ENCODE measurements around the gene PTPRN2.

PTPRN2 gene

GRCh38 chr7:158031867-158032308 is 555.7 kb downstream of the PTPRN2 start:
- no peak for DNase-seq

- DNase-seq: no peak
Measured at GRCh38 chr7:158030566-158030965, 557.1 kb downstream of the PTPRN2 start.

DNA sequence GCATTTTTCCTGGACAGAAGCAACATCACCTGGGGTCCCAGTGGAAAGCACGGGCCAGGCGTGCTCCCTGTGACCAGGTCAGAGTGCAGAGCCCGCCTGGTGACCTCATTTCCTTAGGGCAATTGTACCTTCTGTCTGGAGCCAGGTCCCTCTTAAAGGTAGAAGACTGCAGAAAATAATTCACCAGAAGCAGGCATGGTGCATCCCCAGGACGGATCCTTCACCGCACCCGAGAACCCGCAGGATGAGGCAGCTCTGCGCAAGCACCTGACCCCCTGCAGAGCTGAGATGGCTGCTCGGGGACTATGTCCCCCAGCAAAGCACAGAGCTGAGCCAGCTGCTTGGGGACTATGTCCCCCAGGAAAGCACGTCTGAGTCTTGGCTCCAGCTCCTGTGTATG is 557.6 kb downstream of the PTPRN2 start:
- DNase-seq: no peak

DNA sequence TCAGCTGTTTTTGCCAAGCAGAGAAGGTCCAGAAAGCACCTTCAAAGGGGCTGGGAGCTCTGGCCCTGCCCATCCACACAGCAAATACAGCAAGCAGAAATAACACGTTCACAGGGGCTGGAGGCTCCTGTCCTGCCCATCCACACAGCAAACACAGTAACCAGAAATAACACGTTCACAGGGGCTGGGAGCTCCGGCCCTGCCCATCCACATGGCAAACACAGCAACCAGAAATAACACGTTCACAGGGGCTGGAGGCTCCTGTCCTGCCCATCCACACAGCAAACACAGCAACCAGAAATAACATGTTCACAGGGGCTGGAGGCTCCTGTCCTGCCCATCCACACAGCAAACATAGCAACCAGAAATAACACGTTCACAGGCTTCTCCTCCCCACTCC is 558.1 kb downstream of the PTPRN2 start:
- DNase-seq: no peak

DNA sequence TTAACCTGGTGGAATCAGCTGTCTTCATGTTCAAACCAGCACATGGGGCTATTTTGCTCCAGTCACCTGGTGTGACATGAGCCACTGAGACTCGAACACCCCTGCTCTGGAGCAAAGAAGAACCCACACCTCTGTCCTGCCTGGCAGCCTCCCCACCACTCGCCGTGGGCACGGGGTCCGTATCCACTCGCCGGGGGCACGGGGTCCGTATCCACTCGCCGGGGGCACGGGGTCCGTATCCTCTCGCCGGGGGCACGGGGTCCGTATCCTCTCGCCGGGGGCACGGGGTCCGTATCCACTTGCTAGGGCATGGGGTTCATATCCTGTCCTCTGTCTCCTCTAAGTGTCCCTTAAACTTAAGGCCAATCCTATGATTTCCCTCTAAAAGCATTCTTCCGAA is 558.7 kb downstream of the PTPRN2 start:
- no peak for DNase-seq

- no peak for DNase-seq
Measured at GRCh38 chr7:158028290-158028941, 559.2 kb downstream of the PTPRN2 start.

- DNase-seq: no peak
Measured at GRCh38 chr7:158027646-158028045, 560.0 kb downstream of the PTPRN2 start.

DNA sequence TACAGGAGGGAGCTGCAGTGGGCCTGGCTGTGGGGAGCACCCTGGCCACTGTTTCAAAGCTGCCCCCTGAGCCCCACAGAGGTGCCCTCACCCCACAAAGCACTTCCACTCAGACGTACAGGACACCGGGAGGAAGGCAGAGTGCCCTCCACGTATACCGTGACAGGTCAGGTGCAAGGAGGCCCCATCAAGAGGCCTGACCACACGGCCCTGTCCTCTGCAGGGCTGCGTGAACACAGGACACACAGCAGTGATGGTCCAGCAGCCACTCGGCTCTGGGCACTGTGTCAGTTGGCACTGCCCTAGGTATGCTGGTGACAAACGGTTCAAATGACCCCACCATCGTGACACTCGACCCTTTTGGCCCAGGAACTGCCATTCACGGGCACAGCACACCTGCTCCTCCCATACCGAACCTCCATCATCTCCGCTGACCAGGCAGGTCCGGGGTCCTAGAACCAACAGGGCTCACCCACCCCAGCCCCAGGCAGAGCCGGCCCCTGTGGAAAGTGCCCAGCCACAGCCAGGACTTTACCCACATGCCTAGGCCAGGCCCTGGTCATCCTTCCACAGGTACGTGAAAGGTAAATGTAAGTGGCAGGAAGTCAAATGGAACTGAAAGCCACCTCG is 560.9 kb downstream of the PTPRN2 start:
- no peak for DNase-seq

- DNase-seq: no peak
Measured at GRCh38 chr7:158025686-158026600, 561.7 kb downstream of the PTPRN2 start.

DNA sequence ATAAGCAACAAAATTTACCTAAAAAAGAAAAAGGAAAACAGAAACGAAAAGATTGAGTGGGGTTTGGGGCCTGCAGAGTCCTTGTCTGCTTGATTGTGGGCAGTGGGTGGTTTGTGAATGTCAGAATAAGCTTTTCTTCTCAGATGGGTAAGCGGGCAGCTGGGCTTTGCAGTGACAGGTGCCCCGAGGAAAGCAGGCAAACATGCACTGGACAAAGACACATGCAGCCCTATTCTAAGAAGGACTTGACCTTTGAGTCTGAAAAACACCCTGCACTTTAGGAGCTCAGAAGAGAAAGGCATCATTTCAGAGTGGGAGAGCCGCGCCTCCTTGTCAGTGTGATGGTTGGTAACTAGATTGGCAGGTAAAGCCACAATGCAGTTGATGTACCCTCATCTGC is 562.7 kb downstream of the PTPRN2 start:
- DNase-seq: no peak

GRCh38 chr7:158024351-158024715 is 563.3 kb downstream of the PTPRN2 start:
- no peak for DNase-seq

DNA sequence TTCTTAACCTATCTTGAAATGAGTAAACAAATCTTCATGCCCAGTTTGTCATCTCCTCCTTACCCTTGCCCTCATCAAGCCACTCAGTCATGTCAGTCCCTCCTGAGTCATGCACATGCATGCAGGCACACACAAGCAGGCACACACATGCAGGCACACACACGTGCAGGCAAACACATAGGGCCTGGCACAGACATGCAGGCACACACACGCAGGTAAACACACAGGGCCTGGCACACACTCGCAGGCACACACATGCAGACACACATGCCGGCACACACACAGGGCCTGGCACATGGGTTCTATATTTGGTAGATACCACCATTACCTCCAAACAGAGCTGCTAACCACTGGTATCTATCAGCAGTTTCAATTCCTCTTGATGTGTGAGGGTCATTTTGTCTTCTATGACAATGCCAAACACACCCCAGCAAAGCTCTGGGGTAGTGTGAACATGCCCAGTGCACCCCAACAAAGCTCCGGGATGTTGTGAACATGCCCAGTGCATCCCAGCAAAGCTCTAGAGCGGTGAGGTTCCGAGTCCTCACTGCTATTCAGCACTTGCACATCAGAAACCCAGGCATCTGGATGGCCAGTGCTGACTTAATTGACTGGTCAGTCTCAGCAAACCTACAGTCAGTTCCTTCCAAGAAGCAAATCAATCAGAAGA is 563.8 kb downstream of the PTPRN2 start:
- no peak for DNase-seq

DNA sequence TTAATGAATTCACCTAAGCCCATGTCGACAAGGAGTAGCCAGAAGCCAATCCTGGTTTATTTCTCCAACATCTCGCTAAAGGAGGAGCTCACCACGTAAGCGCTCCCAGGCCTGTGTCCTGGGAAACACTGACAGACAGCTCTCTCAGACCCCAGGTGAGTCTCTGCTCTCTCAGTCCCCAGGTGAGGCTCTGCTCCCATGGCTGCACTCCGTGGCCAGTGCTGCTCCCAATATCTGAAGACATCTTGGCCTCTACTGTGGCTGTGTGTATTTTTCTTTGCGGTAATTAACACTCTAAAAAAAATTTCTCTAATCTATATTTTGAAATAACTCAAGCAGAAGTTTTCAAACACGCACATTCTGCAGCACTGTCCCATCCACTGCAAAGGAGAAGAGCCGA is 564.5 kb downstream of the PTPRN2 start:
- DNase-seq: no peak

GRCh38 chr7:158022601-158023000 is 565.0 kb downstream of the PTPRN2 start:
- no peak for DNase-seq

DNA sequence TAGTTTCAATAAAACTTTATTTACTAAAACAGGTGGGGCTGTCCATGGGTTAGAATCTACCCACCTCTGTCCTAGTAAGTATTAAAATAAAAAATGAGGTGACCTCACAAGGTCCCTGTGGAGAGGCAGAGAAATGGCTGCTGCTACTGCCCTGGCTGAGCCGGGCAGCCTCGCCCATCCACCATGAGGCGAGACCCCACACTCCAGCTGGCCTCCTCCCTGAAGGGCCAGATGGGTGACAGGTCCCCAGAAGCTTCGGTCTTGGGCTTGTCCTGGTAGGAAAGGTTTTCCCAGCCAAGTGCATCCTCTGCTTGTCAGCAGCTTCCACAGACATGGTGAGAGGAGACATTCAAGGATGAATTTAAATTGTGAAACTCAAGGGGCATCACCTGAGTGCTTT is 565.8 kb downstream of the PTPRN2 start:
- DNase-seq: no peak

GRCh38 chr7:158020706-158021095 is 566.9 kb downstream of the PTPRN2 start:
- DNase-seq: no peak

DNA sequence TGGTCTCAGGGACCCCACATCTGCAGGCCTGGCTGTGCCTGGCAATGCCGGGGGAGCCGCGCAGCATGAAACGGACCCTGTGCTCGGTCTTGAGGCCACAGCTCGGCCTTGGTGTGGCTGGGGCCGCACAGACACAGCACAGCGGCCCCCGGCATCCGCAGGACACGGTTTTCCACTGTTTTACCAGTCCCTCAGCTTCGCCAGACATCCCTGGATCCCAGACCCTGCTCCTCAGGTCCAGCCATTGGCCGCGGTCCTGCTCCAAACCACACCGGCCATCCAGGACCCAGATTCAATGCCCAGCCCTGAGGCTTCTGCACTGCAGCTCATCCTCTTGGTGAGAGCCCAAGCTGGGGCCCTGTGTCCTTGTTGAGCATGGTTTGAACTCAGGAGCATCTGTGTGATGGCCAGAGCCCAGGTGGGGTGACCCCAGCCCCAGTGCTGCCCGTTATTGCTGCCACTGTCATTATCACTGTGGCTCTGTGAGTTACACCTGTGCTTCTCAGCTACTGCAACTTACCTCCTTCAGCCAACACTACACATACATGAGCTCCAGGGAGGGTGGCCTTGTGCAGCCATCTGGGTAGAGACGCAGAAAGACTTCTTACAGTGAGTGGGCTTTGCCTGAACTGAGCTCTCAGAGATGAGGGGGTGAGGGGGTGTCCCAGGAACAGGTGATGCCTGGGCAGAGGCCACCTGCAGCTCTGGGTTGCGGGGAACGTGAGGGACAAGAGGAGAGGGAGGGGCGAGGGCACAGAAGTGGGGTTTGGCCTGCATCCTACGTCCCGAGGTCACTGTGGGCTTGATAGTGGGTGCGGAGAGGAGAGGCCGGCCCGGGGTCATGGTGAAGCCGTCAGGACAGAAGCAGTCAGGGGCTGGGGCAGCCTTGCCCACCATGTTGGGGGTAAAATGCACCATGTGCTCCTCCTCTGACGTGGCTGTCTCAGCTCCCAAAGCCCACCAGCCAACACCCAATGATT is 567.6 kb downstream of the PTPRN2 start:
- DNase-seq: no peak

DNA sequence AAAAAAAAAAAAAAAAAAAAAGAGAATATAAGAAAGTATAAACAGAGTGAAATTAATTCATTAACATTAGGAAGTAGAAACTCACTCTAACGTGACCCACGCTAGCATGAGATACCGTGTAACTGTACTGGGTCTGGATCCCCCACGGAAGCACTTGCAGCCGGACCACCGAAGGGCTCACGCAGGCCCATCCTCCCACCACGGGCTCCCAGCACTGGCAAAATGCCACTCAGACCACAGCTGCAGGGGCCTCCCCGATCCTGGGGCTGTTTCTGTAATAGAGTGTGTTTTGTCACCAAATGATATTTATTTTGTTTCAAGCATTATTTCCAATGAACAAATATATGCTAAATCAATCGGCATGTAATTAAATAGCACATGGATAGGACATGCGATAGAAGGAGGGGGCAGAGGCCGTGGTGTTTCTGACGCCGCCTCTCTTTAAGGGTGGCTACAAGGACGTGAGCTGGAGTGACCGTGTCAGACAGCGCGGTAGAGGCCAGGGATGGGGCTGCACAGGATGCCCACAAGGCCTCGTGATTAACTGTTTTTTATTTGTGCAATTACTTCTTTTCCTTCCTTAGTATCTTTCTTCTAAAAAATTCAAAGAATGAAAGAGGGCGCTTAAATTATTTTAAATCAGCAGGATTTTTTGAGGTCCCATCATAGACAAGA is 568.5 kb downstream of the PTPRN2 start:
- no peak for DNase-seq

DNA sequence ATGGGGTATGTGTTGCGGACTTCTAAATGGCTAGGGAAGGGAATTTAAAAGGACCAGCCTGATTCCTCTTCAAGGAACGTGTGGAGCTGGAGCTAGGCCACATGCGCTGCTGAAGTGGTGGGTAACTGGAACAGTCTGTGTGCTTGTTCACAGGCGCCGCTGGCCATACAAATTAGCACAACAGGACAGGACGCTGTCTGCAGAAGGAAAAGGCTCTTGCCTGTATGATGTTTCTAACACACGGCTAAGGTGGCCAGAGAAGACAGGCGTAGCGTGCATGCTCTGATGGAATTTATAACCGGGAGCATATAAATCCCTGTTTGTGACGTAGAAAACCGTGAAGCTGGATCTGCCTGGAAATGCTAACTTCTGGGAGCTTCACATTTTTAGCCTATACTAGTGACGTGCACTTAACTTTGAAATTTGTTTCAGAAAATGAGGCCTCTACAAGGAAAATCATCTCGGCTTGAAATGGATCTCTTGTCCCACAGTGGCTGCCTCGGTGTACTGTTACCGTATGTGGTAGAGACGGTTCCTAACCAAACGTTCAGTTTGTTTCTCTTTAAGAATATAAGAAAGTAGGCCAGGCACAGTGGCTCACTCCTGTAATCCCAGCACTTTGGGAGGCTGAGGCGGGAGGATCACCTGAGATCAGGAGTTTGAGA is 569.4 kb downstream of the PTPRN2 start:
- DNase-seq: no peak

DNA sequence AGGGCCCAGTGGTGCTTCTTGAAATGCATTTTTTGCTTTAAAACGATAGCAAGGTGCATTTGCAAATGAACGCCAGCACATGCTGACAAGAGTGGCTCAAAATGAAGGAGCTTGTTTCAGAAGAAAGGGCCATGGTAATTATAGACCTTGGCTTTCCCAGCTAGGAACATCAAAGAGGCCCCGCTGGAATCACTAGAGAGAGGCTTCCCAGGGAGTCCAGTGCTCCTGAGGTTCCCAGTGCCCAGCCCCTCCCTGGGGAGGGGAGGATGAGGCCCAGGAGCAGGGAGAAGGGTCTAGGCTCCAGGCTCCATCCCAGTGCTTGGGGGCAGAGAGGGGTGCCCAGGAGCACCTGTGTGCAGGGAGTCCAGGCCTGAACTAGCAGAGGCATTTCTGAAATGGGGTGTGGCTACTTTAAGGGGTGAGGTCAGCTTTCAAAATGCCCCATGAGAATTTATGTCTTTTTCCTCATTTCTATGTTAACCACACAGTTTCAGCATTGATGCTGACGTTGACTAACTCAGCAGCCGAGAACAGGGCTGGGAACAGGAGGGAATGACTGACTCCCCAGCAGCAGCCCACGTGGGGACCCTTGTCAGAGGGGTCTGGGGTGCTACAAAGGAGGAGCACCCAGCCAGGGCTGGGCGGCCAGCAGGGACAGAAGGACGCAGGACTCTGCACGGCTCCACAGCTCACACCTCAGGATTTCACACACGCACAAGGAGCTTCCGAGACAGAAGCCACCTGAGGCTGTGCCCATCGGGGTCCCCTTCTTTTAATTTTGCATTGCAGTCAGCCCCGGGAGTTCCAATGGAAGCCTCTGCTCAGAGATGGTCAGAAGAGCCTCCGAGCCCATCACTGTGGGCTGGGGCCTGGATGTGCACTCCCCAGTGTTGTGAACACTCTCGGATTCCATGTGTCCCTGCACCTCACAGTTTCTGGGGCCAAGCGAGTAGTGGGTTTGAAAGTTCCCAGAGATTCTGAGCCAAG is 570.2 kb downstream of the PTPRN2 start:
- DNase-seq: no peak
